Neuron (in vitro differentiated cells): ENCODE measurements around the gene MGME1.

ENCODE experiments used
- H2AFZ ChIP-seq: one replicate; pipeline ENCODE4 v1.6.1; 2013; ENCODE audit warnings: low read depth, mild to moderate bottlenecking, inconsistent platforms, low read length, moderate library complexity
- H3K27me3 ChIP-seq: one replicate; pipeline ENCODE4 v1.6.1; 2013; ENCODE audit warnings: low read length; ENCODE audit not compliant: insufficient read depth
- H3K36me3 ChIP-seq: one replicate; pipeline ENCODE4 v1.6.1; 2013; ENCODE audit warnings: low read length; ENCODE audit not compliant: insufficient read depth
- H3K4me1 ChIP-seq: one replicate; pipeline ENCODE4 v1.6.1; 2013; ENCODE audit warnings: low read length; ENCODE audit not compliant: insufficient read depth
- H3K4me3 ChIP-seq: 2 replicates; pipeline ENCODE4 v1.5.1; 2013; ENCODE audit warnings: mild to moderate bottlenecking, low read length, moderate library complexity
- H3K9me3 ChIP-seq: one replicate; pipeline ENCODE4 v1.6.1; 2013; ENCODE audit warnings: low read length

MGME1 gene

GRCh38 chr20:17946572-17947473, 22.0 kb upstream of the MGME1 start:
- Histone ChIP-seq H3K27me3 (no peaks in the 10 kb centered on the region), H2AFZ (no peak overlapping the region), H3K4me3 (no peak overlapping the region), H3K9me3 (no peaks in the 10 kb centered on the region), H3K36me3 (peaks cover 95% of the 10 kb centered on the region), H3K4me1 (no peaks in the 10 kb centered on the region)

- Histone ChIP-seq H3K9me3 (no peaks in the 10 kb centered on the region), H2AFZ (no peak overlapping the region), H3K36me3 (peaks cover 93% of the 10 kb centered on the region), H3K27me3 (no peaks in the 10 kb centered on the region), H3K4me1 (no peaks in the 10 kb centered on the region), H3K4me3 (no peak overlapping the region)
These were observed 21.4 kb upstream of the MGME1 start for GRCh38 chr20:17947474-17947815.

GRCh38 chr20:17948442-17948841, 20.4 kb upstream of the MGME1 start:
- Histone ChIP-seq H3K4me3 (no peak overlapping the region), H3K27me3 (no peaks in the 10 kb centered on the region), H3K36me3 (peaks cover 93% of the 10 kb centered on the region), H2AFZ (no peak overlapping the region), H3K4me1 (no peaks in the 10 kb centered on the region), H3K9me3 (no peaks in the 10 kb centered on the region)

- H2AFZ ChIP-seq = no peak overlapping the region
- no peaks in the 10 kb centered on the region for H3K4me1 ChIP-seq
- no peaks in the 10 kb centered on the region for H3K9me3 ChIP-seq
- no peaks in the 10 kb centered on the region for H3K27me3 ChIP-seq
- peaks cover 97% of the 10 kb centered on the region for H3K36me3 ChIP-seq
- H3K4me3 ChIP-seq = no peak overlapping the region
These were observed 18.9 kb upstream of the MGME1 start for GRCh38 chr20:17949899-17950298.

- Histone ChIP-seq H2AFZ (no peak overlapping the region), H3K4me3 (no peak overlapping the region), H3K4me1 (no peaks in the 10 kb centered on the region), H3K27me3 (no peaks in the 10 kb centered on the region), H3K9me3 (no peaks in the 10 kb centered on the region), H3K36me3 (peaks cover 97% of the 10 kb centered on the region)
These were observed 18.1 kb upstream of the MGME1 start for GRCh38 chr20:17950670-17951069.

- no peaks in the 10 kb centered on the region for H3K27me3 ChIP-seq
- no peaks in the 10 kb centered on the region for H3K4me1 ChIP-seq
- H2AFZ ChIP-seq = no peak overlapping the region
- no peak overlapping the region for H3K4me3 ChIP-seq
- peaks cover 97% of the 10 kb centered on the region for H3K36me3 ChIP-seq
- no peaks in the 10 kb centered on the region for H3K9me3 ChIP-seq
These were observed 17.5 kb upstream of the MGME1 start for GRCh38 chr20:17951323-17951722.

- Histone ChIP-seq H3K36me3 (peaks cover 85% of the 10 kb centered on the region), H3K9me3 (no peaks in the 10 kb centered on the region), H3K4me3 (no peak overlapping the region), H3K27me3 (no peaks in the 10 kb centered on the region), H3K4me1 (no peaks in the 10 kb centered on the region), H2AFZ (no peak overlapping the region)
These were observed 15.8 kb upstream of the MGME1 start for GRCh38 chr20:17952692-17953684.

- Histone ChIP-seq H3K4me1 (no peaks in the 10 kb centered on the region), H2AFZ (no peak overlapping the region), H3K4me3 (no peak overlapping the region), H3K36me3 (peaks cover 76% of the 10 kb centered on the region), H3K27me3 (no peaks in the 10 kb centered on the region), H3K9me3 (no peaks in the 10 kb centered on the region)
These were observed 14.9 kb upstream of the MGME1 start for GRCh38 chr20:17953935-17954334.

GRCh38 chr20:17955302-17955701, 13.5 kb upstream of the MGME1 start:
- H3K36me3 ChIP-seq = peaks cover 64% of the 10 kb centered on the region

GRCh38 chr20:17956099-17956685, 12.6 kb upstream of the MGME1 start:
- H2AFZ ChIP-seq = no peak overlapping the region
- H3K4me1 ChIP-seq = peaks cover 3% of the 10 kb centered on the region
- no peaks in the 10 kb centered on the region for H3K27me3 ChIP-seq
- H3K36me3 ChIP-seq = peaks cover 55% of the 10 kb centered on the region
- no peaks in the 10 kb centered on the region for H3K9me3 ChIP-seq
- no peak overlapping the region for H3K4me3 ChIP-seq

More at GRCh38 chr20:17955302-17955701, 13.5 kb upstream of the MGME1 start:
- no peaks in the 10 kb centered on the region for H3K27me3 ChIP-seq
- H3K9me3 ChIP-seq = no peaks in the 10 kb centered on the region
- H2AFZ ChIP-seq = no peak overlapping the region
- H3K4me1 ChIP-seq = no peaks in the 10 kb centered on the region
- no peak overlapping the region for H3K4me3 ChIP-seq

- peaks cover 8% of the 10 kb centered on the region for H3K4me1 ChIP-seq
These were observed 11.1 kb upstream of the MGME1 start for GRCh38 chr20:17957505-17958363.

More at GRCh38 chr20:17957505-17958363, 11.1 kb upstream of the MGME1 start:
- Histone ChIP-seq H3K27me3 (no peaks in the 10 kb centered on the region), H2AFZ (no peak overlapping the region), H3K9me3 (no peaks in the 10 kb centered on the region), H3K4me3 (no peak overlapping the region), H3K36me3 (peaks cover 41% of the 10 kb centered on the region)
